ENCODE data around the gene RBL1. TPM values are rescaled to one million over a fixed set of nuclear protein-coding genes. Genes with fewer than 3 reads are reported as not detected.

The RBL1 gene, protein sequence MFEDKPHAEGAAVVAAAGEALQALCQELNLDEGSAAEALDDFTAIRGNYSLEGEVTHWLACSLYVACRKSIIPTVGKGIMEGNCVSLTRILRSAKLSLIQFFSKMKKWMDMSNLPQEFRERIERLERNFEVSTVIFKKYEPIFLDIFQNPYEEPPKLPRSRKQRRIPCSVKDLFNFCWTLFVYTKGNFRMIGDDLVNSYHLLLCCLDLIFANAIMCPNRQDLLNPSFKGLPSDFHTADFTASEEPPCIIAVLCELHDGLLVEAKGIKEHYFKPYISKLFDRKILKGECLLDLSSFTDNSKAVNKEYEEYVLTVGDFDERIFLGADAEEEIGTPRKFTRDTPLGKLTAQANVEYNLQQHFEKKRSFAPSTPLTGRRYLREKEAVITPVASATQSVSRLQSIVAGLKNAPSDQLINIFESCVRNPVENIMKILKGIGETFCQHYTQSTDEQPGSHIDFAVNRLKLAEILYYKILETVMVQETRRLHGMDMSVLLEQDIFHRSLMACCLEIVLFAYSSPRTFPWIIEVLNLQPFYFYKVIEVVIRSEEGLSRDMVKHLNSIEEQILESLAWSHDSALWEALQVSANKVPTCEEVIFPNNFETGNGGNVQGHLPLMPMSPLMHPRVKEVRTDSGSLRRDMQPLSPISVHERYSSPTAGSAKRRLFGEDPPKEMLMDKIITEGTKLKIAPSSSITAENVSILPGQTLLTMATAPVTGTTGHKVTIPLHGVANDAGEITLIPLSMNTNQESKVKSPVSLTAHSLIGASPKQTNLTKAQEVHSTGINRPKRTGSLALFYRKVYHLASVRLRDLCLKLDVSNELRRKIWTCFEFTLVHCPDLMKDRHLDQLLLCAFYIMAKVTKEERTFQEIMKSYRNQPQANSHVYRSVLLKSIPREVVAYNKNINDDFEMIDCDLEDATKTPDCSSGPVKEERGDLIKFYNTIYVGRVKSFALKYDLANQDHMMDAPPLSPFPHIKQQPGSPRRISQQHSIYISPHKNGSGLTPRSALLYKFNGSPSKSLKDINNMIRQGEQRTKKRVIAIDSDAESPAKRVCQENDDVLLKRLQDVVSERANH
- total RNA-seq (2022; extraction: Qiagen RNA extraction), result 9.0 to 13.3 TPM (median 9.3 TPM) in 5 replicates

GRCh38 chr20:37095599-37096414 lies at the start of gene RBL1:
RBL1 (minus strand) TSS chr20:37095997; CDS start chr20:37095928, 69 bp downstream.

GRCh38 chr20:36951198-36951978 lies 144.4 kb downstream of the RBL1 start, which contains the start of gene SAMHD1:
SAMHD1 (minus strand) TSS chr20:36951708; CDS start chr20:36951643, 65 bp downstream.

Other genes with a start within 250 kb of the RBL1 start
- not detected in 5 replicates for gene TLDC2, start 219.9 kb downstream of the RBL1 start, total RNA-seq (2022; extraction: Qiagen RNA extraction)
- 8.0 to 11.4 TPM (median 8.2 TPM) in 5 replicates for gene SAMHD1, start 144.3 kb downstream of the RBL1 start, total RNA-seq (2022; extraction: Qiagen RNA extraction)
- 252 to 269 TPM (median 262 TPM) in 5 replicates for gene RPN2, start 83.3 kb upstream of the RBL1 start, total RNA-seq (2022; extraction: Qiagen RNA extraction)
- 0.71 to 1.5 TPM (median 1.3 TPM) in 5 replicates for gene MROH8, start 83.6 kb upstream of the RBL1 start, total RNA-seq (2022; extraction: Qiagen RNA extraction)
- gene GHRH, start 165.8 kb upstream of the RBL1 start, total RNA-seq (2022; extraction: Qiagen RNA extraction), result not detected in 5 replicates
- 77.9 to 91.3 TPM (median 90.1 TPM) in 5 replicates for gene MANBAL, start 193.7 kb upstream of the RBL1 start, total RNA-seq (2022; extraction: Qiagen RNA extraction)